Caco-2 (cell line): ENCODE data around the gene TFEB. TPM values are rescaled to one million over a fixed set of nuclear protein-coding genes. Genes with fewer than 3 reads are reported as not detected.

Experiments
- BruUV-seq: library from RNA; stranded (reverse); fragments of 400-500 nt; replicated peaks from 2 replicates; lab custom pipeline; 2021; lab: Mats Ljungman, UMichigan
- CTCF ChIA-PET: fragments of 300-600 bp; sonication (Branson Sonifier 250); formaldehyde crosslinking; loops from one replicate; lab custom pipeline; 2022; ENCODE audit warnings: antibody characterized with exemption; lab: Charles Lee
- POLR2A ChIA-PET: fragments of 300-600 bp; sonication (Branson Sonifier 250); formaldehyde crosslinking; loops from one replicate; lab custom pipeline; 2022; ENCODE audit warnings: antibody characterized with exemption; lab: Charles Lee
- DNase-seq, 2 experiments: peaks; one replicate each; pipeline versions ENCODE4 v3.0.0 to v3.0.0-alpha.2; 2020 to 2022
- H3K27me3 ChIP-seq: replicated peaks from 2 replicates; pipeline ENCODE4 v1.6.0; 2011; ENCODE audit warnings: low read length; ENCODE audit not compliant: control insufficient read depth, insufficient read depth
- H3K36me3 ChIP-seq: 2 replicates; pipeline ENCODE4 v1.5.1; 2011; ENCODE audit warnings: low read length; ENCODE audit not compliant: control insufficient read depth, insufficient read depth
- H3K4me1 ChIP-seq: fragments of 250-450 bp; sonication (Bioruptor Pico); 2 replicates; pipeline ENCODE4 v1.5.1; 2020; ENCODE audit warnings: mild to moderate bottlenecking
- H3K4me3 ChIP-seq: 2 replicates; pipeline ENCODE4 v1.5.1; 2011; ENCODE audit warnings: low read depth, mild to moderate bottlenecking, control low read depth, low read length
- H3K9me3 ChIP-seq: fragments of 250-450 bp; sonication (Bioruptor Pico); 2 replicates; pipeline ENCODE4 v1.5.1; 2020; ENCODE audit warnings: mild to moderate bottlenecking, moderate library complexity
- H3K27ac Mint-ChIP-seq: one replicate; pipeline ENCODE4 v1.8.0; 2022; ENCODE audit warnings: mixed read lengths; ENCODE audit not compliant: unreplicated experiment
- H3K27me3 Mint-ChIP-seq: one replicate; pipeline ENCODE4 v1.8.0; 2022; ENCODE audit warnings: mixed read lengths; ENCODE audit not compliant: insufficient read depth, unreplicated experiment
- H3K36me3 Mint-ChIP-seq: one replicate; pipeline ENCODE4 v1.8.0; 2022; ENCODE audit warnings: mild to moderate bottlenecking, mixed read lengths; ENCODE audit not compliant: insufficient read depth, unreplicated experiment
- H3K4me1 Mint-ChIP-seq: one replicate; pipeline ENCODE4 v1.8.0; 2022; ENCODE audit warnings: low read depth, mixed read lengths; ENCODE audit not compliant: unreplicated experiment
- H3K4me3 Mint-ChIP-seq: one replicate; pipeline ENCODE4 v1.8.0; 2022; ENCODE audit warnings: mild to moderate bottlenecking, moderate library complexity, mixed read lengths; ENCODE audit not compliant: unreplicated experiment
- H3K9me3 Mint-ChIP-seq: one replicate; pipeline ENCODE4 v1.8.0; 2022; ENCODE audit warnings: mixed read lengths; ENCODE audit not compliant: unreplicated experiment
- intact Hi-C: fragments of 100-400 bp; cut with micrococcal nuclease; formaldehyde crosslinking; loops from one replicate; pipeline ENCODE4 v1.10.0; 2022; ENCODE audit not compliant: unreplicated experiment
- total RNA-seq: library from RNA; stranded (reverse); gene quantifications from 2 replicates; pipeline ENCODE4 v1.2.3, GENCODE V29; 2022
- TF ChIP-seq, protein P1 (sequence below), 2 experiments: fragments of 200-600 bp in 1 of 2; IDR thresholded peaks; 1 replicate in 1 of 2; 2 replicates in 1 of 2; pipeline versions ENCODE4 v1.5.1 to v1.8.0; 2011 to 2022; ENCODE audit warnings: antibody characterized with exemption in 1 of 2, control low read depth in 1 of 2, inconsistent platforms in 1 of 2, low read depth in 1 of 2, low read length in 1 of 2, mild to moderate bottlenecking in 1 of 2, moderate library complexity in 1 of 2; ENCODE audit not compliant: insufficient read depth in 1 of 2, severe bottlenecking in 1 of 2, unreplicated experiment in 1 of 2

The TFEB gene
- total RNA-seq, 1 experiment from 2014 or later = 3.8 TPM

DNA sequence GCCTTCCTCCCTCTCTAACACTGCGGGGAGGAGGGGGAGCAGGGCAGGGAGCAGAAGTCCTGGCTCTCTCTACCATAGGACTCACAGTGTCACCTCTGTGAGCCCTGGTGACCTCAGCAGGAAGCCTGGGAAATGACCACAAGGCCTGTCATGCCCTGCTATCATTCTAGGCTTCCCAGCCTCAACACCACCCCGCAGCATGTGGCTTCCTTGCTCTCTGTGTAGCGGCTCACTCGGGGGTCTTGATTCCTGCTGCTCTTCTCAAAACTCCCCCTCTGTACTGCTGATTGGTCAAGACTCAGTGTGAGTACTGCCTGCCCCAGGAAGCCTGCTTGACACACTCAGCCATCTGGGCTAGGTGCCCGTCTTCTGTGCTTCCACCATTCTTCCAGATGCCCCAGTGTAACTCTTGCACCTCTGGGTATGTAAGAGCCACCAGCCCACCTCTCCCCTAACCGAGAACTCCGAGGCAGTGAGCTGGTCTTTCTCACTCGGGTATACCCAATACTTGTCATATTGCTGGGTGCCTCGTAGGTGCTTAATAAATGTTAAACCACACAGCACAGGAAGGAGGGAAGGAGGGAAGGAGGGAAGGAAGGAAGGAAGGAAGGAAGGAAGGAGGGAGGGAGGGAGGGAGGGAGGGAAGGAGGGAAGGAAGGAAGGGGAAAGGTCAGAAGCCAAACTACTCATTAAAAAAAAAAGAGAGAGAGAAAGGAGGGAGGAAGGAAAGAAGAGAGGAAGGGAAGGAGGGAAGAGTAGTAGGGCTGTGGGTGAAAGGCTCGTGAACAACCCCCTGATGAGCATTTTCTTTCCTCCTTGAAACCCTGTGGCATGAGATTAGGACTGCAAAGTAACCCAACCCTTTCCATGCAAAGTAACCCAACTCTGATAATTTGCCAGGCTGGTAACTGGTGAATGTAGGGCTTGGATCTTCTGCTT, 92.2 kb downstream of the TFEB start:
- Mint-ChIP-seq H3K4me3 (no peak overlapping the region), H3K4me1 (peaks cover 17% of the 10 kb centered on the region)
- no TSS peak for BruUV-seq

DNA sequence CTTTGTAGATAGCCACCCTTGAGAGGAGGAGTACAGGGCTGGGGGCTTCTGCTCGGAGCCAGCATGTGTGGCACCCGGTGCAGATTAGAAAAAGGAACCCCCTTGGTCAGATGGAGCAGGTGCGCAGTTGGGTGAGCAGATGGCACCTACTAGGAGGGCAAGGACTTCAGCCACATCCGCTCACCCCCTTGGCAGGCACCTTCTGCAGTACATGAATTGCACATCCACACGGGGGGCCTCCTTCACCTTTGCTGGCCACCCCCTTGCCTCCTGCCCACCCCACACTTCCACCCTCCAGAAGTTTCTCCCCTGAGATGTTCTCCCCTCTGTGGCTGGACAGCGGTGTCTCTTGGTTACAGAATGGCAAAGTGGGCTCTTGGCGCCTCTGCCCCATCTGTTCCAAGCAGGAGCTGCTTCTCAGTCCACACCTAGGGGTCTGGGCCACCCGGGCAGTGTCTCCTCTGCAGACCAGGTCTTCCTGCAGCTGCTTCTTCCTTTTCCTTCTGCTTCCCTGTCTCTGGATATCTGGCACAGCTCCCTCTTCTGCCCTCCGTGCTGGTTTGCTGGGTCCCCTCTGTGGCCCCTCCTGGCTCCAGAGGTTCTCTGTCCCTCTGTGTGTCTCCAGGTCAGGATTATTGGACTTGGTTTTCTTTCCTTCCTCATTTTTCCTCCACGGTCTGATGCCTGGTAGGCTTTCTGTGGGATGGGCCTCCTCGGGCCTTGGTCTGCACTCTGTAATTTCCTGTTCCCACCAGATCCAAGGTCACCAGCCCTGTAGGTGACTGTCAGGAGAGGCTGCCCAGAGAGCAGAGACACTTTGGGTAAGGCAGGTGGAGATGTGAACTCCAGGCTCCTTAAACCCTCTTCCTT, 93.1 kb downstream of the TFEB start:
- no peaks in the 10 kb centered on the region for H3K27me3 Mint-ChIP-seq
- H3K9me3 ChIP-seq = no peaks in the 10 kb centered on the region
- ChIA-PET CTCF (no interaction called here), POLR2A (no interaction called here)
- no peak overlapping the region for H3K4me3 Mint-ChIP-seq
- H3K4me1 Mint-ChIP-seq = peaks cover 17% of the 10 kb centered on the region
- intact Hi-C loops = loop anchor here (5.0 kb wide), 1 partner anchor 40 kb away; no protein-coding TSS in a partner anchor
- no peaks in the 10 kb centered on the region for H3K36me3 Mint-ChIP-seq
- no peaks in the 10 kb centered on the region for H3K27me3 ChIP-seq
- H3K9me3 Mint-ChIP-seq = no peaks in the 10 kb centered on the region
- no peak overlapping the region for H3K4me3 ChIP-seq
- DNase-seq = no peak
- TF ChIP-seq, protein P1, sequence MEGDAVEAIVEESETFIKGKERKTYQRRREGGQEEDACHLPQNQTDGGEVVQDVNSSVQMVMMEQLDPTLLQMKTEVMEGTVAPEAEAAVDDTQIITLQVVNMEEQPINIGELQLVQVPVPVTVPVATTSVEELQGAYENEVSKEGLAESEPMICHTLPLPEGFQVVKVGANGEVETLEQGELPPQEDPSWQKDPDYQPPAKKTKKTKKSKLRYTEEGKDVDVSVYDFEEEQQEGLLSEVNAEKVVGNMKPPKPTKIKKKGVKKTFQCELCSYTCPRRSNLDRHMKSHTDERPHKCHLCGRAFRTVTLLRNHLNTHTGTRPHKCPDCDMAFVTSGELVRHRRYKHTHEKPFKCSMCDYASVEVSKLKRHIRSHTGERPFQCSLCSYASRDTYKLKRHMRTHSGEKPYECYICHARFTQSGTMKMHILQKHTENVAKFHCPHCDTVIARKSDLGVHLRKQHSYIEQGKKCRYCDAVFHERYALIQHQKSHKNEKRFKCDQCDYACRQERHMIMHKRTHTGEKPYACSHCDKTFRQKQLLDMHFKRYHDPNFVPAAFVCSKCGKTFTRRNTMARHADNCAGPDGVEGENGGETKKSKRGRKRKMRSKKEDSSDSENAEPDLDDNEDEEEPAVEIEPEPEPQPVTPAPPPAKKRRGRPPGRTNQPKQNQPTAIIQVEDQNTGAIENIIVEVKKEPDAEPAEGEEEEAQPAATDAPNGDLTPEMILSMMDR (IDR thresholded peaks at IDR 0.05; ENCODE audit: insufficient read depth in 1 of 2, low read depth in 1 of 2, low read length in 1 of 2, severe bottlenecking in 1 of 2, unreplicated experiment in 1 of 2) = no peak
- peaks cover 13% of the 10 kb centered on the region for H3K4me1 ChIP-seq
- no peak overlapping the region for H3K27ac Mint-ChIP-seq
- BruUV-seq = no TSS peak
- H3K36me3 ChIP-seq = no peaks in the 10 kb centered on the region

More for the DNA sequence above, 92.2 kb downstream of the TFEB start:
- DNase-seq = no peak
- no peaks in the 10 kb centered on the region for H3K36me3 Mint-ChIP-seq
- Histone ChIP-seq H3K4me1 (peaks cover 13% of the 10 kb centered on the region), H3K4me3 (no peak overlapping the region), H3K36me3 (no peaks in the 10 kb centered on the region), H3K9me3 (no peaks in the 10 kb centered on the region), H3K27me3 (no peaks in the 10 kb centered on the region)
- intact Hi-C loops = loop anchor here (5.0 kb wide), 1 partner anchor 39 kb away; no protein-coding TSS in a partner anchor
- TF ChIP-seq, protein P1 (IDR thresholded peaks at IDR 0.05; ENCODE audit: insufficient read depth in 1 of 2, low read depth in 1 of 2, low read length in 1 of 2, severe bottlenecking in 1 of 2, unreplicated experiment in 1 of 2) = no peak
- POLR2A ChIA-PET = no interaction called here
- CTCF ChIA-PET = interaction anchor here (0.8 kb wide), 1 partner anchor 41 kb away, joined by 3 read pairs; no protein-coding TSS in a partner anchor
- no peaks in the 10 kb centered on the region for H3K9me3 Mint-ChIP-seq
- no peak overlapping the region for H3K27ac Mint-ChIP-seq
- no peaks in the 10 kb centered on the region for H3K27me3 Mint-ChIP-seq

DNA sequence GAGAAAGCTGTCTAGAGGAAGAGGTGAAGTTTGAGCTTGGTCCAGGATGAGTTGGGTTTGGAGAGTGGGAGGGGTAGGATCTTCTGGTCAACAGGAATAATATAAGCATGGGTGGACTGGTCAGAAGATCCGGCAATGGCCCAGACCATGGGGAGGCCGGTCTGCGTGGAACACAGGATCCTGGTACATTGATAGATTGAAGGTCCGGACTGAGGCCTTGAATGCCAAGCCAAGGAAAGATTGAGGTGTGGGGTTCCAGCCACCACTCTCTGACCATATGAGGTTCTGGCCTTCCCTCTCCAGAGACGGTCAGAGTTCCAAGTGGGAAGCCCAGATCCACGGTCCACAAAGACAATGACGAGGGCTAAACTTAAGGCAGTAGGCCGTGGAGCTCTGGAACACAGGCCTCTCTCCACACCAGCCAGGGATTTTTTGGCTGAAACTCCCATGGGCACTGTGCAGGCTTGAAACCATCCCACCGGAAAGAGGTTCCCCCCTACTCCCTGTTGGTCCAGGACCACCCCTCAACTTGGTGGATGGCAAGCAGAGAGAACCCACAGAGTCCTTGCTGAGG, 94.0 kb downstream of the TFEB start:
- CTCF ChIA-PET = no interaction called here

More for the DNA sequence above, 94.0 kb downstream of the TFEB start:
- Histone ChIP-seq H3K9me3 (no peaks in the 10 kb centered on the region), H3K27me3 (no peaks in the 10 kb centered on the region), H3K36me3 (no peaks in the 10 kb centered on the region), H3K4me3 (no peak overlapping the region), H3K4me1 (peaks cover 13% of the 10 kb centered on the region)
- BruUV-seq = no TSS peak
- no peak overlapping the region for H3K27ac Mint-ChIP-seq
- no peaks in the 10 kb centered on the region for H3K36me3 Mint-ChIP-seq
- H3K4me1 Mint-ChIP-seq = peaks cover 17% of the 10 kb centered on the region
- H3K4me3 Mint-ChIP-seq = no peak overlapping the region
- POLR2A ChIA-PET = no interaction called here
- no peaks in the 10 kb centered on the region for H3K9me3 Mint-ChIP-seq
- TF ChIP-seq, protein P1 (IDR thresholded peaks at IDR 0.05; ENCODE audit: insufficient read depth in 1 of 2, low read depth in 1 of 2, low read length in 1 of 2, severe bottlenecking in 1 of 2, unreplicated experiment in 1 of 2) = no peak
- no peaks in the 10 kb centered on the region for H3K27me3 Mint-ChIP-seq
- intact Hi-C loops = loop anchor here (5.0 kb wide), 1 partner anchor 41 kb away; no protein-coding TSS in a partner anchor
- DNase-seq = no peak
